GM13976 (cell line): ENCODE measurements around the gene SEBOX.

ENCODE experiments used
- DNase-seq: peaks from one replicate; pipeline ENCODE4 v3.0.0; 2012; ENCODE audit warnings: low spot score
- CTCF ChIP-seq: IDR thresholded peaks from 2 replicates; pipeline ENCODE4 v1.5.1; 2012; ENCODE audit warnings: borderline replicate concordance, mild to moderate bottlenecking; ENCODE audit not compliant: insufficient read depth; ENCODE audit errors: extremely low read depth, missing control alignments, control extremely low read depth
- in situ Hi-C: fragments of 300-500 bp; cut with MboI; formaldehyde crosslinking; loops from one replicate; pipeline ENCODE4 v1.12.0; 2022; ENCODE audit warnings: low sequenced_read_pairs, mixed read lengths, inconsistent platforms; ENCODE audit not compliant: unreplicated experiment

SEBOX gene

DNA sequence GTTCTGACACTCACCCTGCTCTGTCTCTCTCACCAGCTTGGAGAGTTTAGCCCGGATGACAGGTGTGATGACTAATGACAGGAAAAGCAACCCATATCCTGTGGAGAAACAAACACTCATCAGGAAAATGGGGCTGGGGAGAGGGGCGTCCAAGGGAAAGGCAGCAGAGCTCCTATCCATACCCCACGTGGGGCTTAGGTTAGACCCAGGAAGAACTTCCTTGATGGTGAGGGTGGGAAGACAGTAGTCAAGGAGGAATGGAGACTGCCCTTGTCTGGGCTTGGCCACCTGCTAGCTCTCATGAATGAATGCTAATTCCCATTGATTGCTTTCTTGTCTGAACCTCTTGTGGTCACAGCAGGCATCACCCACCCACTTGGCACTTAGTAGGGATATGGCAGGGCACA is 37.2 kb upstream of the SEBOX start:
- in situ Hi-C loops = no loop called here
- no peak for DNase-seq
- TF ChIP-seq CTCF = no peak

GRCh38 chr17:28399808-28400207 is 34.8 kb upstream of the SEBOX start:
- in situ Hi-C loops = no loop called here
- no peak for DNase-seq
- TF ChIP-seq CTCF = no peak

DNA sequence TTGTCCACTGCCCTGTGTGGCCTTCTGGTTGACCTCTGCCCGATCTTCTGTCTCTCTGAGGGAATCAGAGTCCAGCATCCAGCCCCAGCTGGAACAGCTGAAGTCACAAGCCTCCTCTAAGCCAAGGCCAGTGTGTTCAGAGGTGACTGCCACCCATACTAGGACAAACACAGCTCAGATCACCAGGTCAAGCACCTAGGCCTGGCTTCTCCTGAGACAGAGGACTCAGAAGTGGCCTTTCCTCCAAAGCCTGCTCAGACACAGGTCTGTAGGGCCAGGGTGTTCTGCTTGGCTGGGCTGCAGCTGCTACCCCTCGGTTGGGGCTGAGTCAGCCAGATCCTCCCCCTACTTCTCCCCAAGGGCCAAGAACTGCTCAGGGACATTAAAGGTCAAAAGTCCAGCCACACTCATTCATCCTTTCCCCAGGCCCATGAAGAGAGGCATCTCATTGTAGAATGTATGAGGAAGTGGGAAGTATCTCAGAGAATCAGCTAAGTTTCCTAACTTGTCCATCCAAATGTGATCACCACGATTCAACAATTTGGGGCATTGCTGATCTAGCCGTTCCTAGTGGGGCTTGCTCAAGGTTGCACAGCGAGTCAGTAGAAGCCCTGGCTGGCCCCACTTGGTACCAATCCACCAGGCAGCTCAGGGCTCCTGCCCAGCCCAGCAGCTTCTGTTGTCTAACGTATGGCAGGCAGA is 33.4 kb upstream of the SEBOX start:
- no peak for TF ChIP-seq CTCF
- DNase-seq = no peak
- in situ Hi-C loops = no loop called here

DNA sequence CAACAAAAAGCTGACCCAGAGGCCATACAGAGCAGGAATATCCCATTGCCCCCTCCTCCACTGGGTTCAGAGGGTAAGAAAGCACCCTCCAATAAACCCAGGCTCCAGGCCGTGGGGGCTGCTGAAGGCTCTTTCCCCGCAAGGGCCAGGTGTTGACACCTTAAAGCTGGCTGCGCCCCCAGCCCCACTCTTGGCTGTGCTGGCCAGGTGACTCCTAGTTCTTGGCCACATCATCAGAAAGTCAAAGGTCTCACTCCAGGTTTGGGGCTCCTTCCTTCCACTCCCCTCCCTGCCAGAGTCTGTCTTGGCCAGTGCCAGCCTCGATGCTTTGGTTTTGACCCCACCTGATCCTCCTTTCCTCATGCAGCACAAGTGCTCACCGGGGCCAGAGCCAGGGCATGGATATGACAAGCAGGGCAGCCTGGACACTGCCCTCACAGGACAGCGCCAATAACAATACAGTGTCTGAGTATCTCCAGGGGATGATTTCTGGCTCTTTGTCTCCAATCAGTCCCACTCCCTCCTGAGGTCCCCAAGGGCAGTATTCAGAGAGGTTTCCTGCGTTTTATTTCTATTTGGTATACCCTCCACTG is 32.8 kb upstream of the SEBOX start:
- no peak for TF ChIP-seq CTCF
- no peak for DNase-seq
- in situ Hi-C loops = no loop called here

DNA sequence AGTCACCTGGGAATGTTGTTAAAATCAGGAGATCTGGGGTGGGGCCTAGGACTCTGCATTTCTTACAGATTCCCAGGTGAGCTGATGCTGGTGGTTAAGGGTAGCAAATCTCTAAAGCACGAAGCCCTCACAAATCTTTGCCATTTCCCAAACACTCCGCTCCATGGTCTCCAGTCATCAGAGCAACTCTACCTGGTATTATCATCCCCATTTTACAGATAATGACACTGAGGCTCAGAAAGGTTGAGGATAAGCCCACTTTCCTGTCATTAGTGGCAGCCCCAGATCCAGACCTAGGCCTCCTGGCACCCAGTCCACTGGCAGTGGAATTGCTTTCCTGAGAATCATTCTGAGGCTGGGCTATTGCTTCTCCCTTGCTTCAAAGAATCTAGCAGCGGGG is 32.3 kb upstream of the SEBOX start:
- in situ Hi-C loops = no loop called here

GRCh38 chr17:28396635-28397239 is 31.7 kb upstream of the SEBOX start:
- TF ChIP-seq CTCF = no peak
- in situ Hi-C loops = no loop called here
- DNase-seq = no peak

More for the DNA sequence above, 32.3 kb upstream of the SEBOX start:
- no peak for TF ChIP-seq CTCF
- no peak for DNase-seq
